ENCODE measurements around the gene PHLDB2. TPM values are rescaled to one million over a fixed set of nuclear protein-coding genes. Genes with fewer than 3 reads are reported as not detected.

PHLDB2 gene
- total and polyA plus RNA-seq, 2 of the 8 experiments (the other 6 are each of a cell fraction or from before 2014, with no cell fraction given), result 5.8 to 22.6 TPM

- no peak overlapping the region for H3K14ac ChIP-seq (ENCODE audit: insufficient read length)
- FAIRE-seq, result no peak
- no peak overlapping the region for H4K5ac ChIP-seq (ENCODE audit: insufficient read length, low read depth, low read length)
- 80% methylated on average over 2 of the region's 2 CpGs; no CpG with 5 or more reads in 1 of the 2 experiments for WGBS, 2 experiments (ENCODE audit: extremely low coverage in 1 of 2, insufficient coverage in 1 of 2, insufficient read length in 1 of 2, insufficient replicate concordance in 2 of 2, low coverage in 1 of 2, low lambda C conversion rate in 2 of 2, missing lambda C conversion rate in 1 of 2)
- H3K4me1 ChIP-seq (replicated peaks in 1 of 4; ENCODE audit: control insufficient read depth in 3 of 4, insufficient read depth in 4 of 4, low read length in 3 of 4), result no peaks in the 10 kb centered on the region
- DNase-seq (ENCODE audit: low read depth in 1 of 2, low spot score in 2 of 2), result no peak
- H4K20me1 ChIP-seq (replicated peaks in 1 of 2; ENCODE audit: control insufficient read depth in 1 of 2, insufficient read depth in 2 of 2, low read length in 2 of 2), result no peaks in the 10 kb centered on the region
- ChIA-PET CTCF (ENCODE audit: partially characterized antibody) (interaction anchor here (0.6 to 5.9 kb wide), 5 partner anchors 9 to 1584 kb away, joined by 3 to 64 read pairs (median 3); no protein-coding TSS in a partner anchor), POLR2A (ENCODE audit: partially characterized antibody) (no interaction called here)
- no peak overlapping the region for H2AK5ac ChIP-seq (ENCODE audit: low read depth, low read length)
- H2BK5ac ChIP-seq (ENCODE audit: low read depth, low read length), result no peak overlapping the region
- no peak overlapping the region for H2BK120ac ChIP-seq (replicated peaks; ENCODE audit: low read depth, low read length)
- no peaks in the 10 kb centered on the region for H3K27me3 ChIP-seq (replicated peaks in 1 of 4; ENCODE audit: control insufficient read depth in 3 of 4, extremely low read depth in 1 of 4, insufficient read depth in 3 of 4, low read length in 3 of 4)
- H2BK15ac ChIP-seq (ENCODE audit: low read length), result no peak overlapping the region
- H3K79me2 ChIP-seq (ENCODE audit: control insufficient read depth in 1 of 2, insufficient read depth in 2 of 2, low read length in 2 of 2), result no peaks in the 10 kb centered on the region
- no peak overlapping the region for H3K18ac ChIP-seq (ENCODE audit: extremely low read depth, low read length)
- H4K8ac ChIP-seq (ENCODE audit: extremely low read depth, insufficient read depth, low read length), result no peak overlapping the region
- H3K9ac ChIP-seq (replicated peaks in 1 of 4; ENCODE audit: extremely low read depth in 1 of 4, low read depth in 3 of 4, low read length in 3 of 4), result no peak overlapping the region
- no peak overlapping the region for H2BK12ac ChIP-seq (ENCODE audit: low read depth, low read length)
- no peak overlapping the region for H3K23ac ChIP-seq (ENCODE audit: insufficient read length)
- no peak overlapping the region for H3K4me2 ChIP-seq (ENCODE audit: insufficient read depth in 1 of 2, low read depth in 2 of 2, low read length in 2 of 2)
- H3K56ac ChIP-seq (replicated peaks; ENCODE audit: insufficient read length, low read depth, low read length), result no peak overlapping the region
- no peaks in the 10 kb centered on the region for H3K23me2 ChIP-seq (ENCODE audit: low read depth, low read length)
- no peak overlapping the region for H3K4me3 ChIP-seq (ENCODE audit: extremely low read depth in 1 of 4, insufficient read depth in 2 of 4, low read depth in 3 of 4, low read length in 4 of 4)
- H2AFZ ChIP-seq (ENCODE audit: low read length), result no peak overlapping the region
- no peak overlapping the region for H3K4ac ChIP-seq (replicated peaks; ENCODE audit: insufficient read length, low read depth, low read length)
- no peaks in the 10 kb centered on the region for H3K36me3 ChIP-seq (ENCODE audit: control insufficient read depth in 2 of 4, insufficient read depth in 4 of 4, low read length in 3 of 4)
- H2BK20ac ChIP-seq (ENCODE audit: low read length), result no peak overlapping the region
- H3K79me1 ChIP-seq (ENCODE audit: low read depth, low read length), result no peaks in the 10 kb centered on the region
- H3K9me3 ChIP-seq (ENCODE audit: insufficient read depth in 2 of 2, low read depth in 1 of 2, low read length in 1 of 2), result no peaks in the 10 kb centered on the region
- H3K27ac ChIP-seq (ENCODE audit: low read depth, low read length), result no peak overlapping the region
- H4K91ac ChIP-seq (replicated peaks; ENCODE audit: insufficient read length, low read length), result no peak overlapping the region
- TF ChIP-seq BACH1 (IDR thresholded peaks at IDR 0.05; ENCODE audit: low read length) (no peak), BCL11A (IDR thresholded peaks at IDR 0.05; ENCODE audit: low read depth in 2 of 2, low read length in 2 of 2) (no peak), CEBPB (IDR thresholded peaks at IDR 0.05; ENCODE audit: low read depth, low read length) (no peak), TCF12 (IDR thresholded peaks at IDR 0.05; ENCODE audit: low read depth, low read length) (no peak), POLR2AphosphoS5 (IDR thresholded peaks at IDR 0.05; ENCODE audit: low read depth, low read length) (no peak), KDM4A (IDR thresholded peaks at IDR 0.05; ENCODE audit: low read depth, low read length, severe bottlenecking) (no peak), EP300 (IDR thresholded peaks at IDR 0.05; ENCODE audit: borderline replicate concordance in 1 of 2, low read depth in 2 of 2, low read length in 2 of 2) (no peak), SRF (IDR thresholded peaks at IDR 0.05; ENCODE audit: low read depth, low read length) (no peak), SP4 (IDR thresholded peaks at IDR 0.05; ENCODE audit: low read length) (no peak), KDM5A (IDR thresholded peaks at IDR 0.05; ENCODE audit: low read length) (no peak), HDAC2 (IDR thresholded peaks at IDR 0.05; ENCODE audit: borderline replicate concordance in 1 of 2, low read depth in 2 of 2, low read length in 2 of 2) (no peak), RAD21 (IDR thresholded peaks at IDR 0.05 in 1 of 2, conservative IDR thresholded peaks at IDR 0.05 in 1 of 2; ENCODE audit: low read depth in 2 of 2, low read length in 2 of 2) (no peak), CBX8 (IDR thresholded peaks at IDR 0.05; ENCODE audit: borderline replicate concordance, low read depth, low read length) (no peak), SP2 (IDR thresholded peaks at IDR 0.05; ENCODE audit: low read length) (no peak), SIRT6 (IDR thresholded peaks at IDR 0.05; ENCODE audit: low read length) (no peak)
These were observed 40.9 kb downstream of the PHLDB2 start for GRCh38 chr3:111899966-111900365.

Data from H1 (cell line).